IMR-90 (cell line): ENCODE measurements around the gene CACNA2D3. TPM values are rescaled to one million over a fixed set of nuclear protein-coding genes. Genes with fewer than 3 reads are reported as not detected.

Source experiments
- ATAC-seq: fragments of 200-7000 bp; cut with Tn5 transposase; 2 replicates; pipeline ENCODE4 v1.9.1; 2020; ENCODE audit warnings: low read depth, mild to moderate bottlenecking, moderate library complexity
- BruUV-seq: library from RNA; stranded (reverse); fragments of 400-500 nt; replicated peaks from 2 replicates; lab custom pipeline; 2021; lab: Mats Ljungman, UMichigan
- CTCF ChIA-PET: fragments of 300-600 bp; formaldehyde crosslinking; extraction: SDS; loops from one replicate; lab custom pipeline; 2021; ENCODE audit warnings: antibody characterized with exemption; lab: Yijun Ruan, JAX
- POLR2A ChIA-PET: fragments of 300-600 bp; sonication (Branson Sonifier 250); formaldehyde crosslinking; loops from one replicate; lab custom pipeline; 2022; ENCODE audit warnings: antibody characterized with exemption; ENCODE audit not compliant: unreplicated experiment; lab: Charles Lee
- DNase-seq: peaks from one replicate; pipeline ENCODE4 v3.0.0; 2013
- H2AFZ ChIP-seq: replicated peaks from 2 replicates; pipeline ENCODE3; 2013; ENCODE audit warnings: low read length, mild to moderate bottlenecking; ENCODE audit not compliant: poor library complexity
- H2AK5ac ChIP-seq: 2 replicates; pipeline ENCODE4 v1.6.1; 2013; ENCODE audit warnings: low read depth, low read length, inconsistent platforms
- H2AK9ac ChIP-seq: replicated peaks from 2 replicates; pipeline ENCODE3; 2013; ENCODE audit warnings: mild to moderate bottlenecking, low read depth, low read length, moderate library complexity; ENCODE audit not compliant: poor library complexity
- H2BK120ac ChIP-seq: 2 replicates; pipeline ENCODE4 v1.6.1; 2013; ENCODE audit warnings: low read depth, low read length, inconsistent platforms
- H2BK15ac ChIP-seq: 3 replicates; pipeline ENCODE4 v1.6.1; 2013; ENCODE audit warnings: low read depth, low read length, inconsistent platforms
- H2BK20ac ChIP-seq: 2 replicates; pipeline ENCODE4 v1.6.1; 2013; ENCODE audit warnings: low read depth, mild to moderate bottlenecking, inconsistent platforms, low read length, moderate library complexity
- H2BK5ac ChIP-seq: 2 replicates; pipeline ENCODE4 v1.6.1; 2013; ENCODE audit warnings: mild to moderate bottlenecking, low read depth, low read length, inconsistent platforms; ENCODE audit not compliant: poor library complexity, severe bottlenecking
- H3K14ac ChIP-seq: replicated peaks from 2 replicates; pipeline ENCODE4 v1.6.1; 2013; ENCODE audit warnings: low read depth, low read length, inconsistent platforms
- H3K18ac ChIP-seq: 2 replicates; pipeline ENCODE4 v1.6.1; 2013; ENCODE audit warnings: low read depth, low read length, control low read depth
- H3K23ac ChIP-seq: 2 replicates; pipeline ENCODE4 v1.6.1; 2013; ENCODE audit warnings: low read depth, low read length, inconsistent platforms
- H3K27ac ChIP-seq: 2 replicates; pipeline ENCODE4 v1.5.1; 2013; ENCODE audit warnings: mild to moderate bottlenecking, control low read depth, low read length; ENCODE audit not compliant: insufficient read depth
- H3K27me3 ChIP-seq: 2 replicates; pipeline ENCODE4 v1.6.1; 2013; ENCODE audit warnings: low read length; ENCODE audit not compliant: control insufficient read depth, insufficient read depth
- H3K36me3 ChIP-seq: 2 replicates; pipeline ENCODE4 v1.6.1; 2013; ENCODE audit warnings: low read length, mixed read lengths; ENCODE audit not compliant: control insufficient read depth, insufficient read depth
- H3K4ac ChIP-seq: 2 replicates; pipeline ENCODE4 v1.6.1; 2013; ENCODE audit warnings: low read depth, low read length, inconsistent platforms
- H3K4me1 ChIP-seq: 2 replicates; pipeline ENCODE4 v1.6.1; 2013; ENCODE audit warnings: low read length, mixed read lengths; ENCODE audit not compliant: control insufficient read depth, insufficient read depth
- H3K4me2 ChIP-seq: 2 replicates; pipeline ENCODE4 v1.6.1; 2013; ENCODE audit warnings: low read depth, mild to moderate bottlenecking, control low read depth, low read length, moderate library complexity
- H3K4me3 ChIP-seq: 2 replicates; pipeline ENCODE4 v1.5.1; 2013; ENCODE audit warnings: low read depth, mild to moderate bottlenecking, control low read depth, low read length, moderate library complexity; ENCODE audit not compliant: insufficient read depth
- H3K56ac ChIP-seq: 2 replicates; pipeline ENCODE4 v1.6.1; 2013; ENCODE audit warnings: low read length, inconsistent platforms; ENCODE audit not compliant: insufficient read depth; ENCODE audit errors: extremely low read depth
- H3K79me1 ChIP-seq, 2 experiments: 2 replicates each; pipeline ENCODE4 v1.6.1; 2013; ENCODE audit warnings: low read length in 2 of 2, inconsistent platforms in 1 of 2, low read depth in 1 of 2
- H3K9ac ChIP-seq: 2 replicates; pipeline ENCODE4 v1.6.1; 2013; ENCODE audit warnings: low read depth, low read length, control low read depth
- H3K9me1 ChIP-seq: 2 replicates; pipeline ENCODE4 v1.6.1; 2013; ENCODE audit warnings: low read length, inconsistent platforms; ENCODE audit not compliant: insufficient read depth
- H3K9me3 ChIP-seq: 2 replicates; pipeline ENCODE4 v1.6.1; 2013; ENCODE audit warnings: low read length; ENCODE audit not compliant: control insufficient read depth, insufficient read depth
- H4K20me1 ChIP-seq: 2 replicates; pipeline ENCODE4 v1.6.1; 2013; ENCODE audit warnings: low read length, inconsistent platforms; ENCODE audit not compliant: insufficient read depth
- H4K5ac ChIP-seq: 2 replicates; pipeline ENCODE4 v1.6.1; 2013; ENCODE audit warnings: mild to moderate bottlenecking, low read depth, low read length, control low read depth
- H4K8ac ChIP-seq, 2 experiments: 2 replicates each; pipeline ENCODE4 v1.6.1; 2013; ENCODE audit warnings: low read depth in 2 of 2, low read length in 2 of 2, control low read depth in 1 of 2, inconsistent platforms in 1 of 2
- H4K91ac ChIP-seq: 2 replicates; pipeline ENCODE4 v1.6.1; 2013; ENCODE audit warnings: low read depth, low read length, inconsistent platforms; ENCODE audit not compliant: insufficient read depth
- BHLHE40 ChIP-seq: fragments of 150-350 bp; IDR thresholded peaks from 2 replicates; pipeline ENCODE4 v1.6.1; 2016; ENCODE audit warnings: mild to moderate bottlenecking, low read depth, low read length
- CEBPB ChIP-seq: IDR thresholded peaks from 2 replicates; pipeline ENCODE4 v1.6.1; 2012; ENCODE audit warnings: low read depth, low read length, improper control_type of control experiment
- CHD1 ChIP-seq: IDR thresholded peaks from 2 replicates; pipeline ENCODE4 v1.6.1; 2012; ENCODE audit warnings: low read depth, low read length, improper control_type of control experiment
- MAFK ChIP-seq: IDR thresholded peaks from 2 replicates; pipeline ENCODE4 v1.6.1; 2012; ENCODE audit warnings: low read depth, low read length, improper control_type of control experiment
- MAZ ChIP-seq: IDR thresholded peaks from 2 replicates; pipeline ENCODE4 v1.6.1; 2012; ENCODE audit warnings: low read depth, mild to moderate bottlenecking, low read length, improper control_type of control experiment, moderate library complexity, borderline replicate concordance
- NFE2L2 ChIP-seq: fragments of 150-350 bp; IDR thresholded peaks from 2 replicates; pipeline ENCODE4 v1.6.1; 2016; ENCODE audit warnings: low read depth, mild to moderate bottlenecking, low read length
- RAD21 ChIP-seq: IDR thresholded peaks from 2 replicates; pipeline ENCODE4 v1.6.1; 2012; ENCODE audit warnings: low read length, improper control_type of control experiment
- SMC3 ChIP-seq: fragments of 150-350 bp; IDR thresholded peaks from 2 replicates; pipeline ENCODE4 v1.6.1; 2016; ENCODE audit warnings: low read depth, mild to moderate bottlenecking, antibody characterized with exemption, low read length, moderate library complexity
- WGBS, 2 experiments: methylation state at CpG; one replicate each; pipeline versions ENCODE4 v1.1.5 to v1.1.7; 2013; ENCODE audit warnings: missing lambda C conversion rate in 2 of 2; ENCODE audit not compliant: insufficient read length in 1 of 2; ENCODE audit errors: extremely low coverage in 2 of 2; 5-methylcytosine and 5-hydroxymethylcytosine counted together
- dilution Hi-C: fragments of 300-500 bp; cut with HindIII; formaldehyde crosslinking; loops from one replicate; pipeline ENCODE4 v1.14.3; 2018; ENCODE audit warnings: low sequenced_read_pairs; ENCODE audit not compliant: unreplicated experiment
- in situ Hi-C: fragments of 300-500 bp; cut with MboI; formaldehyde crosslinking; loops from 3 replicates; pipeline ENCODE4 v1.14.3; 2019; ENCODE audit warnings: low sequenced_read_pairs, inconsistent platforms, mixed read lengths
- intact Hi-C: fragments of 100-400 bp; cut with micrococcal nuclease; formaldehyde crosslinking; loops from 2 replicates; pipeline ENCODE4 v1.10.0; 2022
- polyA plus RNA-seq, 3 experiments: library from polyadenylated mRNA; depleted of rRNA; stranded (reverse); fragments of >200 nt; gene quantifications; 2 replicates each; pipeline ENCODE4 v1.2.3, GENCODE V29; 2012; ENCODE audit warnings: low replicate concordance in 1 of 3
- total RNA-seq: library from RNA; depleted of rRNA; stranded (reverse); fragments of >200 nt; gene quantifications from 2 replicates; pipeline ENCODE4 v1.2.3, GENCODE V29; 2012
- TF ChIP-seq, protein P1 (sequence below): conservative IDR thresholded peaks from 2 replicates; pipeline ENCODE4 v1.5.1; 2012; ENCODE audit warnings: mild to moderate bottlenecking, low read depth, low read length, improper control_type of control experiment
- TF ChIP-seq, protein P2 (sequence below): fragments of 150-350 bp; IDR thresholded peaks from 2 replicates; pipeline ENCODE4 v1.6.1; 2017; ENCODE audit warnings: mild to moderate bottlenecking, antibody characterized with exemption, low read length, low read depth

The CACNA2D3 gene
- total and polyA plus RNA-seq, 2 of the 4 experiments (the other 2 are of a cell fraction), result 0.36 to 0.41 TPM

DNA sequence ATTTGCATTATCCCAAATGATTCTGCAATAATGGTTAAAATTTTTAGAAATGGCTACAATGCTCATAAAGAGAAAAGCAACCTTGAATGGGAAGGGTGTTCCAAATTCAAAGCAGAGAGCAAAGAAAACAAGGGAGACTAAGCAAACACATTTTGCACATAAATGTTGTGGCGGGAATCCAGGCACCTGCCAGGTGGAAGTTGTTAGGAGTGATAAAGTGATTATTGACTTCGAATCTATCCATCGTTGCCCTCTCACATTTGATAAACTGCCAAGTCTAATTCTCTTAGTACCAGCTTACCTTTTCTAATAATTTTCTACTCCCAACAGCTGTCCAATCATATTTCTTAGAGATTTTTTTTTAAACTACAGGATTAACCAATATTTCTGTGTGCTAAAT, 244.5 kb downstream of the CACNA2D3 start:
- no peak overlapping the region for H4K8ac ChIP-seq
- H3K18ac ChIP-seq, result no peak overlapping the region
- H3K9ac ChIP-seq, result no peak overlapping the region
- H4K91ac ChIP-seq, result no peak overlapping the region
- no peak overlapping the region for H3K56ac ChIP-seq
- H3K23ac ChIP-seq, result no peak overlapping the region
- no peak overlapping the region for H2BK120ac ChIP-seq
- H2AFZ ChIP-seq, result no peak overlapping the region
- dilution Hi-C loops (no loop called here), in situ Hi-C loops (no loop called here), intact Hi-C loops (no loop called here)
- no peak overlapping the region for H3K14ac ChIP-seq
- H2AK9ac ChIP-seq, result no peak overlapping the region
- no peaks in the 10 kb centered on the region for H3K4me1 ChIP-seq
- H3K9me3 ChIP-seq, result peaks cover 5% of the 10 kb centered on the region; the same call in 1 of the 2 replicates
- H3K4me3 ChIP-seq, result no peak overlapping the region
- no peaks in the 10 kb centered on the region for H4K20me1 ChIP-seq
- H4K5ac ChIP-seq, result no peak overlapping the region
- BruUV-seq, result no TSS peak
- H2BK5ac ChIP-seq, result no peak overlapping the region
- DNase-seq, result no peak
- H3K4me2 ChIP-seq, result no peak overlapping the region
- H3K4ac ChIP-seq, result no peak overlapping the region
- no peak overlapping the region for H3K27ac ChIP-seq
- CTCF ChIA-PET, result interaction anchor here (0.6 kb wide), 1 partner anchor 115 kb away, joined by 8 read pairs; no protein-coding TSS in a partner anchor
- no CpG with 5 or more reads among the region's 3 CpGs for WGBS, 2 experiments
- TF ChIP-seq NFE2L2 (no peak), RAD21 (no peak), CEBPB (no peak), MAFK (no peak), SMC3 (no peak), BHLHE40 (no peak), CHD1 (no peak), MAZ (no peak)
- TF ChIP-seq, protein P1, sequence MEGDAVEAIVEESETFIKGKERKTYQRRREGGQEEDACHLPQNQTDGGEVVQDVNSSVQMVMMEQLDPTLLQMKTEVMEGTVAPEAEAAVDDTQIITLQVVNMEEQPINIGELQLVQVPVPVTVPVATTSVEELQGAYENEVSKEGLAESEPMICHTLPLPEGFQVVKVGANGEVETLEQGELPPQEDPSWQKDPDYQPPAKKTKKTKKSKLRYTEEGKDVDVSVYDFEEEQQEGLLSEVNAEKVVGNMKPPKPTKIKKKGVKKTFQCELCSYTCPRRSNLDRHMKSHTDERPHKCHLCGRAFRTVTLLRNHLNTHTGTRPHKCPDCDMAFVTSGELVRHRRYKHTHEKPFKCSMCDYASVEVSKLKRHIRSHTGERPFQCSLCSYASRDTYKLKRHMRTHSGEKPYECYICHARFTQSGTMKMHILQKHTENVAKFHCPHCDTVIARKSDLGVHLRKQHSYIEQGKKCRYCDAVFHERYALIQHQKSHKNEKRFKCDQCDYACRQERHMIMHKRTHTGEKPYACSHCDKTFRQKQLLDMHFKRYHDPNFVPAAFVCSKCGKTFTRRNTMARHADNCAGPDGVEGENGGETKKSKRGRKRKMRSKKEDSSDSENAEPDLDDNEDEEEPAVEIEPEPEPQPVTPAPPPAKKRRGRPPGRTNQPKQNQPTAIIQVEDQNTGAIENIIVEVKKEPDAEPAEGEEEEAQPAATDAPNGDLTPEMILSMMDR, result no peak
- TF ChIP-seq, protein P2, sequence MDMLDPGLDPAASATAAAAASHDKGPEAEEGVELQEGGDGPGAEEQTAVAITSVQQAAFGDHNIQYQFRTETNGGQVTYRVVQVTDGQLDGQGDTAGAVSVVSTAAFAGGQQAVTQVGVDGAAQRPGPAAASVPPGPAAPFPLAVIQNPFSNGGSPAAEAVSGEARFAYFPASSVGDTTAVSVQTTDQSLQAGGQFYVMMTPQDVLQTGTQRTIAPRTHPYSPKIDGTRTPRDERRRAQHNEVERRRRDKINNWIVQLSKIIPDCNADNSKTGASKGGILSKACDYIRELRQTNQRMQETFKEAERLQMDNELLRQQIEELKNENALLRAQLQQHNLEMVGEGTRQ, result no peak
- no peaks in the 10 kb centered on the region for H3K36me3 ChIP-seq
- ATAC-seq, result no peak
- H3K27me3 ChIP-seq, result no peaks in the 10 kb centered on the region
- POLR2A ChIA-PET, result no interaction called here
- H2BK20ac ChIP-seq, result no peak overlapping the region
- no peaks in the 10 kb centered on the region for H3K79me1 ChIP-seq
- H2AK5ac ChIP-seq, result no peak overlapping the region
- H3K9me1 ChIP-seq, result no peaks in the 10 kb centered on the region
- H2BK15ac ChIP-seq, result no peak overlapping the region
